NCI-H1105 (cell line): ENCODE results near the gene COG7.
A peak's percentile ranks its signal among the peaks of the same experiment; 100 is the strongest.
"Not testable (repeated sequence)": the region's sequence is repeated elsewhere in the genome, so short reads cannot be mapped to it uniquely, and the experiment has no call there.

Source experiments
- DNase-seq: peaks from one replicate; lab custom pipeline; 2025; lab: John Stamatoyannopoulos, UW

Gene COG7

GRCh38 chr16:23452572-23453337 lies at the start of gene COG7:
TSS of gene COG7 (minus strand) at chr16:23453189. CDS start at chr16:23452994, 195 bp downstream.
- peak; percentile 58 for DNase-seq

DNA sequence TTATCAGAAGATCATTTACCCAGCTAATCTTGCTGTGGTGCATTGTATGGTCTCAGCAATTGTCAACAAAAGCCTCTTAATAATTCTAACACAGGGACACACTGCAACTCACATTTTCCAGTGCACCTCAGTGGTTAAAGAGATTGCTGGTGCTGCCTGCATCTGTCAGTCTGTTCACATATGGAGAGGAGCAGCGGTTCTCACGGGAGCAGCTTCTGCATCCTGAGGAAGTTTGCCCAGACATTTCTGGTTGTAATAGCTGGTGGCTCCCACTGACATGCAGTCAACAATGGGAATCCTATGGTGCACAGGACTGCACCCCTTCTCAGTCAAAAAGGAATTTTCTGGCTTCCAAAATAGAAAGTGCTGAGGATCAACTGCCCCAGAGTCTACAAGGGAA lies 49.5 kb upstream of the COG7 start:
- no peak for DNase-seq

GRCh38 chr16:23501291-23501690 lies 48.3 kb upstream of the COG7 start:
- DNase-seq, result no peak

DNA sequence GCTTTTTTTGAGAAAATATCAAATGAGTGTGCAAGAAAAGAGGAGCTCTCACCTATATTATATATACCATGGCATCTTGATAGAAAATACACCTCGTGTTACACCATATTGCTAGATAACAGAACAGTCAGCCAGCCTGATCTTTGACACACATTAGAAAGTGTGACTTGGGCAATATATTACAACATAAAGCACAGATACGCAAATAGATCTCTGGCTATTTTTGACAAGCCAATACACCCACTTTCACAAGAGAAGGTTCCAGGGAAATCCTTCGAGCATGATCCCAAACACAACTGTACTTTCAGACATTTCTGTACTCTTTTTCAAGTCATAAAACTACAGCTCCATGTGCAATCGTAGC lies 47.9 kb upstream of the COG7 start:
- no peak for DNase-seq

- DNase-seq, result no peak
Observed at GRCh38 chr16:23500212-23500861, 47.3 kb upstream of the COG7 start.

GRCh38 chr16:23499801-23500200 lies 46.8 kb upstream of the COG7 start:
- no peak for DNase-seq

DNA sequence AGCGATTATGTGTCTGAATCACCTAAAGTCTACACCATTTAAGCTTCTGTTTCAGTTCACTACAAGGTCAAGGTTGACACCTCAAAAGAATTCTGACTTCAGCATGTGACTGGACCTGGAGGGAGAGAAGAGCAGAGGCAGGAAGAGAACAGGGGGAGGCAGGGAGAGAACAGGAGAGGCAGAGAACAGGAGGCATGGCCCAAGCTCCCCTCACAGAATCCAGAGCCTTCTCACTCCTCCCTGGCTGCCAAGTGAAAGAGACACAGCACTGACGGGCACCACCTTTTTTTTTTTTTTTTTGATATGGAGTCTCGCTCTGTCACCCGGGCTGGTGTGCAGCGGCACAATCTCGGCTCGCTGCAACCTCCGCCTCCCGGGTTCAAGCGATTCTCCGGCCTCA lies 45.9 kb upstream of the COG7 start:
- no peak for DNase-seq

- no peak for DNase-seq
Observed at GRCh38 chr16:23497543-23497868, 44.5 kb upstream of the COG7 start.

- no peak for DNase-seq
Observed at GRCh38 chr16:23496821-23497542, 44.0 kb upstream of the COG7 start.

GRCh38 chr16:23495671-23496070 lies 42.7 kb upstream of the COG7 start:
- DNase-seq, result no peak

GRCh38 chr16:23494188-23494587 lies 41.2 kb upstream of the COG7 start:
- DNase-seq, result no peak

GRCh38 chr16:23491490-23492391 lies 38.8 kb upstream of the COG7 start:
- DNase-seq, result no peak

- no peak for DNase-seq
Observed at GRCh38 chr16:23486480-23486879, 33.5 kb upstream of the COG7 start.

- DNase-seq, result no peak
Observed at GRCh38 chr16:23485841-23486240, 32.9 kb upstream of the COG7 start.

DNA sequence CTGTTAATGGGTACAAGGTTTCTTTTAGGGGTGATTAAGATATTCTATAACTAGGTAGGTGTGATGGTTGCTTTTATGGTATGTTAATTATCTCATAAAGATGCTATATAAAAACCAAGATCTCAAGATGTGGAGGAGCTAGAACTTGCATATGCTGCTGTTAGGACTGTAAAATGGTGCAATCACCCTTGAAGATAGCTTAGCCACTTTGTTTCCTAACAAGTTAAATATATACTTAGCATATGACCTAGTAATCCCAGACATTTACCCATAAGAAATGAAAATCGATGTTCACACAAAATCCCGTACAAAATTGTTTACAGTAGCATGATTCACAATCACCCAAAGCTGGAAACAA lies 32.2 kb upstream of the COG7 start:
- DNase-seq, result no peak

DNA sequence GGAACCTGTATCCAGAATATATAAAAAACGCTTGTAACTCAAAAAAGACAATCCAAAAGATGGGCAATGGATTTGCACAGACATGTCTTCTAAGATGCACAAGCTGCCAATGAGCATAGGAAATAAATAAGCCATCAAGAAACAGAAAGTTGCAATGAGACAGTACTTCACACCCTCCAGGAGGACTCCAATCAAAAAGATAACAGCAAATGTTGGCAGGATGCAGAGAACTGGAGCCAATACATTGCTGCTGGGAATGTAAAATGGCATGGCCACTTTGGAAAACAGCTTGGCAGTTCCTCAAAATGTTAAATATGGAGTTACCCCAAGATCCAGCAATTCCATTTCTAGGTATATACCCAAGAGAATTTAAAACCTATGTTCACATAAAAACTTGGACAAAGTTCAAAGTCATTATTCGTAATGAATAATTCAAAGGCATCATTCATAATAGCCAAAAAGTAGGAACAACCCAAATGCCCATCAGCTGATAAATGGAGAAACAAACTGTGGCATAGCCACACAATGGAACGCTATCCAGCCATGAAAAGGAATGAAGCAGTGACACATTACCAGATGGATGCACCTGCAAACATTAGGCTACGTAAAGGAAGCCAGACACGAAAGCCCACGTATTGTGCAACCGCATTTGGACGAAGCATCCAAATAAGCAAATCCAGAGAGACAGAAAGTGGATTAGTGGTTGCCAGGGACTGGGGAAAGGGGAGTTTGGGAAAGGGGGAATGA lies 31.7 kb upstream of the COG7 start:
- DNase-seq, result no peak

- not testable (repeated sequence) for DNase-seq
Observed at GRCh38 chr16:23483492-23483891, 30.5 kb upstream of the COG7 start.

GRCh38 chr16:23482778-23483177 lies 29.8 kb upstream of the COG7 start:
- no peak for DNase-seq

DNA sequence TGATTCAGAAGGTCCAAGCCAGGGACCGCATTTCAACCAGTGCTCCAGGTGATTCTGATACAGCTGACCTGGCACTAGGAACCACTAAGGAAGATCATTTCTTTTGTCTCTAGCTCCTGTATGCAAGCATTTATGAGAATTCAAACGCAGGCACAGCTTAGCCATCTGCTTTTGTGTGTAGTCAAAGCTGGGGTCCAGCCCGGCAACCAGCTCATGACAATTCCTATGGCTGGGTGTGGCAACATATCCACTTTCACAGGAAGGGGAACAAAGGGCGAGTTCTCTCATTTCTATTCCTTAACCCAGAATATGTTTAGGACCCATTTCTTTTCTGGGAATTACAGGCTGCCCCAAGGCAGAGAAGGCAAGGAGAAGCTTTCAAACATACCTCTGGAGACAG lies 27.3 kb upstream of the COG7 start:
- no peak for DNase-seq

DNA sequence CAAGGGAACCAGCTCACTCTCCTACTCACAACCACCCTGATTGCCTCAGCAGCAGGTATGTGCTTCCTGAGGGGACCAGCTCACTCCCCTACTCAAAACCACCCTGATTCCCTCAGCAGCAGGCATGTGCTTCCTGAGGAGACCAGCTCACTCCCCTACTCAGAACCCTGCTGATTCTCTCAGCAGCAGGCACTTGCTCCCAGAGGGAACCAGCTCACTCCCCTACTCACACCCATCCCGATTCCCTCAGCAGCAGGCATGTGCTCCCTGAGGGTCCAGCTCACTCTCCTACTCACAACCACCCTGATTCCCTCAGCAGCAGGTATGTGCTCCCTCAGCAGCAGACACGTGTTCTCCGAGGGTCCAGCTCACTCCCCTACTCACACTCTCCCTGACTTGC lies 26.1 kb upstream of the COG7 start:
- no peak for DNase-seq

DNA sequence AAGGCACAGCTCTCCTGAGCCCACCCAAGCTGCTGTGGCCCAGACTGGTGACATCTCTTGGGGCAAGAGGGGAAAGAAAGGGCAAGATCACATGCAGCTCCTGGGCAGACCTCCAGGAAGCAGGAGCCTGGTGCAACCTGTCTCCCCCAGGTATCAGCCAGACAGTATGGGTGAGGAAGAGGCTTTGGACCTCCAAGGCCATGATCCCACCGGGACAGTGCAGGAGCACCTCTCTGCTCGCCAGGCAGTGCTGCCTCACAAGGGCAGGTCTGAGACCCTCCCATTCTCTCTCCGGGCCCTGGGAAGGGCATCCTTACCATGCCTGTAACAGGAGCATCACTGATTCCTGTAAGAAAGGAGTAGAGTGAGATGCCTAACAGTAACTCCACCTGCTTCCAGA lies 25.6 kb upstream of the COG7 start:
- no peak for DNase-seq

DNA sequence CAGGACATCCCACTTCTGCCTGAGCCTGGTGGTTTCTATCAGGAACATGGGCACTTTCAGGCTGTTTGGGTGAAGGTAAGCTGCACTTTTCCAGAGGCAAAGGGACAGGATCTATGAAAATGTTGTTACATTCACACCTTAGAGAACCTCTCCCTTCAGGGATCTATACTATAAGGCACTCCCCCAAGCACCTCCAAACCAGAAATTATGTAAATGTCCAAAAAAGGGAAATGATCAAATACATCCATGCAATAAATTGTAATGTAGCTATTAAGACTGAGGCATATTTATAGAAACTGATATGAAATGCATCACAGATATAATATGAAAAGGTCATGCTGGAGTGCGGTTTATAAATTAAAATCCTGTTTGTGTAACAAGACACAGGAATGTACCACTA lies 23.3 kb upstream of the COG7 start:
- no peak for DNase-seq
